Subcutaneous adipose tissue (tissue), 4 donors: ENCODE results near the gene ABCC12. TPM values are rescaled to one million over a fixed set of nuclear protein-coding genes. Genes with fewer than 3 reads are reported as not detected.

Experiments used
- total RNA-seq, 4 donors: library from RNA; depleted of rRNA; stranded (reverse); fragments of >200 nt; gene quantifications; one replicate each; pipeline ENCODE4 v1.1.0, GENCODE V29; 2016
- TF ChIP-seq, protein P1 (sequence below): fragments of 450-650 bp; IDR thresholded peaks from one replicate; pipeline ENCODE4 v1.5.1; 2016; ENCODE audit warnings: low read depth, mild to moderate bottlenecking, control low read depth, antibody characterized with exemption, moderate library complexity

Gene ABCC12
- total RNA-seq, 4 donors from 2014 or later = not detected

DNA sequence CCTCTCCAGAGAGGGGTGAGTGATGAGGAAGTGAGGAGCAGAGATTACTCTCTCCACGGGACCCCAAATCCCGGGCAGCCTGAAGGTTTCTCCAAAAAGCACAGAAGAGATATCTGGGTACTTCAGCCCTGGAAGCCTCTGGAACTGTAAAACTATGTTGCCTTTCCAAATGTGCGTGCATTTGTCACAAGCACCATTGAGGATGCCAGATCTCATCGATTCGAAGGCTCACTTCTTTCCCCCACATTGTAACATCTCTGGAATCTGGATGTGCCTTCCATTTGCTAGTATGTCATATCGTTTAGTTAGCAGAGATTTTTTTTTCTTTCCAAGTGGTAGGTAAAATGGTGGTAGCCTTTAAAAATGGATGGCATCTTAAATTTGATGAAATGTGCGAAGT, 45.8 kb downstream of the ABCC12 start:
- TF ChIP-seq, protein P1, sequence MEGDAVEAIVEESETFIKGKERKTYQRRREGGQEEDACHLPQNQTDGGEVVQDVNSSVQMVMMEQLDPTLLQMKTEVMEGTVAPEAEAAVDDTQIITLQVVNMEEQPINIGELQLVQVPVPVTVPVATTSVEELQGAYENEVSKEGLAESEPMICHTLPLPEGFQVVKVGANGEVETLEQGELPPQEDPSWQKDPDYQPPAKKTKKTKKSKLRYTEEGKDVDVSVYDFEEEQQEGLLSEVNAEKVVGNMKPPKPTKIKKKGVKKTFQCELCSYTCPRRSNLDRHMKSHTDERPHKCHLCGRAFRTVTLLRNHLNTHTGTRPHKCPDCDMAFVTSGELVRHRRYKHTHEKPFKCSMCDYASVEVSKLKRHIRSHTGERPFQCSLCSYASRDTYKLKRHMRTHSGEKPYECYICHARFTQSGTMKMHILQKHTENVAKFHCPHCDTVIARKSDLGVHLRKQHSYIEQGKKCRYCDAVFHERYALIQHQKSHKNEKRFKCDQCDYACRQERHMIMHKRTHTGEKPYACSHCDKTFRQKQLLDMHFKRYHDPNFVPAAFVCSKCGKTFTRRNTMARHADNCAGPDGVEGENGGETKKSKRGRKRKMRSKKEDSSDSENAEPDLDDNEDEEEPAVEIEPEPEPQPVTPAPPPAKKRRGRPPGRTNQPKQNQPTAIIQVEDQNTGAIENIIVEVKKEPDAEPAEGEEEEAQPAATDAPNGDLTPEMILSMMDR = no peak

DNA sequence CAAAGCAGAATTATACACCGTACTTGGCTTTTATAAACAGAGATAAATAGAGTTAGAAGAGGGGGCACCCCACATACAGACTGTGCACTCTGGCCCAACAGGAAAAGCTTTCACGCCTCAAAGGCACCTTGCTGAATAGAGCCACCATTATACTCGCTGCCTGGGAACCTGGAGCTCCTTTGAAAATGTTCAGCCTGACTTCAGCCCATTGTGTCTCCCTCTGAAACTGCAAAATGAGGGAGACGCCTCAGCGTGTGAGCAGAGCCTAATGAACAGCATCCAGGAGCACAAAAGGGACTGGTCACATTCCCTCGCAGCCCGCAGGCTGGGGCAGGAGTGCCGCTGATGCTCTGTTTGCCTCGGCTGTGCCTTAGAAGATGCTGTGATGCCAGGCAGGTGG, 46.3 kb downstream of the ABCC12 start:
- TF ChIP-seq, protein P1 = no peak

DNA sequence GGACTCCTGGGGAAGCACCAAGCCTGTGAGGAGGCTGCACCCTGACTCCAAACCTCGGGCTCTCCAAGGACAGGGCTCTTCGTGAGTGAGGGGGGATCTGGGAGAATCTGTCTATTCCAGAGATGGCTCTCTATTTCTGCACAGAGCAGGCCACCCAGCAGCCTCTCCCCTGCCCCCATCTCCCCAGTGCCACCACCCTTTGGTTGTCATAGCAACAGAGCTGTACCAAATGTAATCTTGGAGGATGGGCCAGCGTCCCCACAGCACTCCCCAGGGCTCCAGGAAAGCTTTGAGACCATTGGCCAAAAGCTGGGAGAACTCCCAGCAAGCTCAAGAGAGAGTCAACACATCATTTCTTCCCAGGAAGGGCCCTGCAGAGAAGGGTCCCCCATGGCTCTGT, 49.3 kb downstream of the ABCC12 start:
- TF ChIP-seq, protein P1 = no peak

Other genes with a start within 250 kb of the ABCC12 start
- gene LONP2, start 88.3 kb upstream of the ABCC12 start, total RNA-seq = 10 to 100 TPM; 48.8 to 69.1 (median 55.1) TPM
- under 1 TPM in 1 of 4 donors, not detected in 3; 0.44 TPM for gene ABCC11, start 91.5 kb upstream of the ABCC12 start, total RNA-seq
- 10 to 100 TPM; 36.3 to 50.9 (median 41.9) TPM for gene SIAH1, start 229.4 kb upstream of the ABCC12 start, total RNA-seq